ENCODE results near the gene LYSMD4.

Gene LYSMD4

GRCh38 chr15:99680276-99680675 is 53.0 kb downstream of the LYSMD4 start:
- Mint-ChIP-seq H3K4me3 (no peak overlapping the region), H3K4me1 (no peaks in the 10 kb centered on the region), H3K27ac (no peak overlapping the region), H3K36me3 (ENCODE audit: low read depth) (peaks cover 84% of the 10 kb centered on the region), H3K27me3 (ENCODE audit: low read depth, poor library complexity) (no peaks in the 10 kb centered on the region), H3K9me3 (peaks cover 17% of the 10 kb centered on the region)
- TF ChIP-seq, protein P1, sequence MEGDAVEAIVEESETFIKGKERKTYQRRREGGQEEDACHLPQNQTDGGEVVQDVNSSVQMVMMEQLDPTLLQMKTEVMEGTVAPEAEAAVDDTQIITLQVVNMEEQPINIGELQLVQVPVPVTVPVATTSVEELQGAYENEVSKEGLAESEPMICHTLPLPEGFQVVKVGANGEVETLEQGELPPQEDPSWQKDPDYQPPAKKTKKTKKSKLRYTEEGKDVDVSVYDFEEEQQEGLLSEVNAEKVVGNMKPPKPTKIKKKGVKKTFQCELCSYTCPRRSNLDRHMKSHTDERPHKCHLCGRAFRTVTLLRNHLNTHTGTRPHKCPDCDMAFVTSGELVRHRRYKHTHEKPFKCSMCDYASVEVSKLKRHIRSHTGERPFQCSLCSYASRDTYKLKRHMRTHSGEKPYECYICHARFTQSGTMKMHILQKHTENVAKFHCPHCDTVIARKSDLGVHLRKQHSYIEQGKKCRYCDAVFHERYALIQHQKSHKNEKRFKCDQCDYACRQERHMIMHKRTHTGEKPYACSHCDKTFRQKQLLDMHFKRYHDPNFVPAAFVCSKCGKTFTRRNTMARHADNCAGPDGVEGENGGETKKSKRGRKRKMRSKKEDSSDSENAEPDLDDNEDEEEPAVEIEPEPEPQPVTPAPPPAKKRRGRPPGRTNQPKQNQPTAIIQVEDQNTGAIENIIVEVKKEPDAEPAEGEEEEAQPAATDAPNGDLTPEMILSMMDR (IDR thresholded peaks at IDR 0.05), result no peak
- DNase-seq, result no peak

DNA sequence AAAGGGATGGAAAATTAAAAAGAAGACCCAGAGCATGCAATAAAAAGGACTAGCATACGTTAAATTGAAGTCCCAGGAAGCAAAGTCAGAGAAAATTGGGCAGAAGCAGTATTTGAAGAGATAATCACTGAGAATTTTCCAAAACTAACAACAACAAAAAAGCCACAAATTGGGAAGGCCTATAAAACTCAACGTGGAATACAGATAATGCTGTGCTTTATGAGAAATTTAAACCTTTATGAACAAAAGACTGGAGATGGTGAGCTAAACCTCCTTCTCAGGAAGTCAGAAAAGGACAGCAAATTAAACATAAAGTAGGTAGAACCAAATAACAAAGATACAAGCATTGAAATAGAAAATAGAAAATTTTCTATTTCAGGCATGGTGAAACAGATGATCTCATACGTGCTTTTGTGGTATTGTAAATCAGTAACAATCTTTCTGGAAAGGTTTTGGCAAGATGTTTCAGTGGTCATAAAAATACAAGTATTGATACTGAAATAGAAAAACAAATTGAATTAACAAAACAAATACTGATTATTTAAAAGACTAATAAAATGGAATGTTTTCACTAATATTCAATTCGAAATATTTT is 55.6 kb downstream of the LYSMD4 start:
- H3K27me3 Mint-ChIP-seq (ENCODE audit: low read depth, poor library complexity), result no peaks in the 10 kb centered on the region
- TF ChIP-seq, protein P1 (IDR thresholded peaks at IDR 0.05), result no peak
- no peak overlapping the region for H3K4me3 Mint-ChIP-seq
- no peaks in the 10 kb centered on the region for H3K9me3 Mint-ChIP-seq
- H3K36me3 Mint-ChIP-seq (ENCODE audit: low read depth), result peaks cover 74% of the 10 kb centered on the region
- no peaks in the 10 kb centered on the region for H3K4me1 Mint-ChIP-seq
- no peak overlapping the region for H3K27ac Mint-ChIP-seq
- DNase-seq, result no peak

All from nephron progenitor cell (in vitro differentiated cells).